ENCODE measurements around the gene NEK6. TPM values are rescaled to one million over a fixed set of nuclear protein-coding genes. Genes with fewer than 3 reads are reported as not detected.

NEK6 gene
- total RNA-seq, 1 donor from 2014 or later: 32.5 TPM

DNA sequence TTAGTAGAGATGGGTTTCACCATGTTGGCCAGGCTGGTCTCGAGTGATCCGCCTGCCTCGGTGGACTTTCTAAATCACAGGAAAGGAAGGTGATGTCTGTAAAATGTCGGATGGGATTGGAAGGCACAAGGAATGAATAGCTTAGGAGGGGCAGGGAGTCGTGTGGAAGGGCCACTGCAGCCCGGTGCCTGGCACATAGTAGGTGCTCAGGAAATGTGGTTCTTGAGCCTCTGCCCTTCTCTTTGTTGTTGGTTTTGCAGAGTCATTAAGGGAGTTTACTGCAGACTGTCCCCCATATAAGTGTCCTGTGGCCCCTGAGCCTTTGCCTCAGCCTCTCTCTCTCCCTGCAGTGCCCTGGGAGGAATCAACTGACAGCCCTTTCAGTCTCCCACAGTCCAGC lies 11.8 kb downstream of the NEK6 start:
- Mint-ChIP-seq H3K27ac (no peak overlapping the region), H3K4me1 (peaks cover 8% of the 10 kb centered on the region), H3K36me3 (ENCODE audit: low read depth) (no peaks in the 10 kb centered on the region), H3K9me3 (no peaks in the 10 kb centered on the region), H3K4me3 (no peak overlapping the region), H3K27me3 (peaks cover 4% of the 10 kb centered on the region)
- intact Hi-C loops (cut with micrococcal nuclease): no loop called here
- no peak for DNase-seq

DNA sequence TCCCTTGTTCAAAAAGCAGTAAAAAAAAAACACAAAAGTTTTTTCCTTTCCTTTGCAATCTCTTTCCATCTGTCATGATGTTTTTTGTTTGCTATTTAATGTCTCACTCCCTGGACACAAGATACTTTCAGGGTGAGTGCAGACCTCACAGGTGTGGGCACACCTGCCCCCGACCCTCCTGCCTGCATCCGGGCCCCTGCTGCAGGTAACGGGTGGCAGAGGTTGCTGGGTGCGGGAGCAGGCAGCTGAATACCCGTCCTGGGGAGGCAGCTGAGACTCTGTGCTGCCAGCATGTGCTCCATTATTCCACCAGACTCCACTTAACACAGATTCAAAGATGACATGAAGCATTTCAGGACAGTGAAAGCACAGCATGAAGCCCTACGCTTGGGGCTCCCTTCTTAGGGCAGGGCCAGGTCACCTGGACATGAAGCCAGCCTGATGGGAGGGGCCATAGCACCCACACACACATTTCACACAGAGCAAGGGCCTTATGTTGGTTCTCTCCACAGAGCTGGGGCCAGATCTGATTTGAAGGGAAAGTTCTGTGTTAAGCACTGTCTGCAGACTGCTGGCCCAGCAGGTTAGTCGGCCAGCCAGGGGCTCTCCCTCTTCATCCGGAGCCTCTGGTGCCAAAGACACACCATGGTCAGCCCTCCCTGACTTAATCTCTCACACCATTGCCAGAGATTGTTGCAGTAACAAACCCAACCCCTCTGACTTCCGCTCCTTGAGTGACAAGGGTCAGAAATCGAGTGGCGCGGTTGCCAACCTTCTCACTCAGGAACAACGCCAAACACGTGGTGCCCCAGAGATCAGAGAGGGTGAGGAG lies 13.0 kb downstream of the NEK6 start:
- Mint-ChIP-seq H3K9me3 (no peaks in the 10 kb centered on the region), H3K4me3 (no peak overlapping the region), H3K27ac (no peak overlapping the region), H3K36me3 (ENCODE audit: low read depth) (no peaks in the 10 kb centered on the region), H3K27me3 (peaks cover 4% of the 10 kb centered on the region), H3K4me1 (peaks cover 5% of the 10 kb centered on the region)
- DNase-seq: no peak
- intact Hi-C loops (cut with micrococcal nuclease): no loop called here

DNA sequence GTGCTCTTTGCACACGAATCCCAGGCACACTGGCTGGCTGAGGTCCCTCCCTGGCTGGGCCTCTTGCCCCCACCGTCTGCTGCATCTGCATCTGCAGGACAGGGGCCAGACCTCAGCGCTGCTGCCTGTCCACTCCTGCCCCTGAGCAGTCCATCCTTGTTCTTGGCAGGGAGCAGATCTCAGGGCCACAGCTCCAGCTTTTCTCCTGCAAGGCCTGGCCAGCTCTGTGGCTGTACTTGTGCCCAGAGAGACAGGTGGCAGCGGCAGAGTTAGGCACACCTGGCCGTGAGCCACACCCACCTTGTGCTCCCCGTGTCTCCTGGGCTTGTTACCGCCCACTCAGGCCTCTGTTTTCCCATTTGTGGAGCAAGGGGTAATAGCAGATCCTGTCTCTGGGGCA lies 13.9 kb downstream of the NEK6 start:
- DNase-seq: no peak
- peaks cover 2% of the 10 kb centered on the region for H3K27me3 Mint-ChIP-seq
- intact Hi-C loops (cut with micrococcal nuclease): no loop called here
- H3K4me1 Mint-ChIP-seq: peaks cover 5% of the 10 kb centered on the region
- no peak overlapping the region for H3K27ac Mint-ChIP-seq
- no peaks in the 10 kb centered on the region for H3K9me3 Mint-ChIP-seq
- no peaks in the 10 kb centered on the region for H3K36me3 Mint-ChIP-seq (ENCODE audit: low read depth)
- no peak overlapping the region for H3K4me3 Mint-ChIP-seq

DNA sequence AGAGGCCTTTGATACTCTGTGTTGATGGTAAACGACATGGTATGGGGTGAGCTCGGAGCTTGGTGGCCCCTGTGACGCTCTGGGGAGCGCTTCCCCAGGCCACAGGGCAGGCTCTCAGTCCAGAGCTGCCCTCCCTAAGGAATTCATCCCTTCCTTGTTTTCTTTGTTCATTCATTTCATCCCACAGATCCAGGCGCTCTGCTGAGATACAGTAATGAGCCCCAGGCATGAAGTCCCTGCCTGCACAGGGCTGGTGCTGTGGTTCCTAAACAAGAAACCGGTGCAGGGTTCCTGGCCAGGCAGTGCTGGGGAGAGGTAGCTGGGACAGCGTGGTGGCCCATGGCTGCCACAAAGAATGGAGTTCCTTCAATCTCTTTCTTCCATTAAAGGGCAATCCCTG lies 14.4 kb downstream of the NEK6 start:
- Mint-ChIP-seq H3K27me3 (no peaks in the 10 kb centered on the region), H3K4me3 (no peak overlapping the region)
- intact Hi-C loops (cut with micrococcal nuclease): no loop called here

DNA sequence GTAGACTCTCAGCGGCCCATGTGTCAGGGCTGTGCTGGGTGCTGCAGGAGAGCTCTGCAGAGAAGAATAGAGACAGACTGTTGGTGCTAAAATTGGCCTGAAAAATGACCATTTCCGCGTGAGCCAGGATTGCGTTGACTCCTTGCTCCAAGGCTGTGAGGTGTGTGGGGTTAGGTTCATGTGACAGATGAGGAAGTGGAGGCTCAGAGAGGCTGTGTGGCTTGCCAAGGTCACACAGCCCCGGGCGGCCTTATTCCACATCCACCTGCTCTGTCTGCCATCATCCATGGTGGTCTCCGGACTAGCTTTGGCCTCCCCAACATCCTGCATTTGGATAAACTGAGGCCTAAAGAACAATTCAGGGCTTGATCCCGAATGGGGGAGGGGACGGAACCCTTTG lies 15.2 kb downstream of the NEK6 start:
- no peak overlapping the region for H3K4me3 Mint-ChIP-seq
- intact Hi-C loops (cut with micrococcal nuclease): no loop called here
- H3K36me3 Mint-ChIP-seq (ENCODE audit: low read depth): no peaks in the 10 kb centered on the region
- H3K9me3 Mint-ChIP-seq: no peaks in the 10 kb centered on the region
- H3K4me1 Mint-ChIP-seq: no peaks in the 10 kb centered on the region
- H3K27ac Mint-ChIP-seq: no peak overlapping the region
- no peak for DNase-seq
- H3K27me3 Mint-ChIP-seq: no peaks in the 10 kb centered on the region

More for the DNA sequence above, 14.4 kb downstream of the NEK6 start:
- Mint-ChIP-seq H3K9me3 (no peaks in the 10 kb centered on the region), H3K36me3 (ENCODE audit: low read depth) (no peaks in the 10 kb centered on the region), H3K27ac (no peak overlapping the region), H3K4me1 (peaks cover 3% of the 10 kb centered on the region)
- DNase-seq: no peak

DNA sequence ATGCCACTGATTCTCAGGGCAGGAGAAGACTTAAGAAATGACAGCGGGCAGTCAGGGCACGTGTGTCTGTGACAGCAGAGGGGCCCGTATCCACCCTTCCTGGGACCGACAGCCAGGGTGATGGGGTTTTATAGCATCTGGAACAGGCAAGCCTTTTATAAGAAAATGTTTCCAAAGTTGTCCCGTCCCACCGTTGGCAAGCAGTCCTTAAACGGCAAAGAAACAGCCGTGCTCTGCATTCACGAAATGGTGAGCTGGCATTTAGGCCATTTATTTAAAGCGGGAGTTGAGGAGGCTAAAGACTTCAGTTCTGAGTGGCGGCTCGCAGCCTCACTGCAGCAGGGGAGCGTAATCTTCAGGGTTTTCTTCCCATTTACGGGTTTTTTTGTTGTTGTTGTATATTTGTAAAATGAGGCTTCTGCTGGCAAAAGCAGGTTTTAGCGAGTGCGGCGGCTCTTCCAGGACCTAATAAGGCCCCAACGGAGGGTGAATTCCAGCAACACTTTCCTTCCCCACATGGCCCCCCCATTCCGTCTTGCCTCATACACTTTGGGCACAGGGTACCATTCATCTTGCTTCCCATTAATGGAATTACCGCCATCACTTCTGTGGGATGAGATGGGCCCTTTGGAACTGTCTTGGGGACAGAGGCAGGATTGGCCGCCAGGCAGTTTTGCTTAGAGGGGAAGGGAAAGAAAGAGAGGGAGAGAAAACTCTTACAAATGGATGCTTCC lies 15.8 kb downstream of the NEK6 start:
- no peak overlapping the region for H3K4me3 Mint-ChIP-seq
- H3K4me1 Mint-ChIP-seq: no peaks in the 10 kb centered on the region
- H3K27me3 Mint-ChIP-seq: no peaks in the 10 kb centered on the region
- no peaks in the 10 kb centered on the region for H3K9me3 Mint-ChIP-seq
- H3K36me3 Mint-ChIP-seq (ENCODE audit: low read depth): no peaks in the 10 kb centered on the region
- intact Hi-C loops (cut with micrococcal nuclease): no loop called here
- H3K27ac Mint-ChIP-seq: no peak overlapping the region
- DNase-seq: no peak

DNA sequence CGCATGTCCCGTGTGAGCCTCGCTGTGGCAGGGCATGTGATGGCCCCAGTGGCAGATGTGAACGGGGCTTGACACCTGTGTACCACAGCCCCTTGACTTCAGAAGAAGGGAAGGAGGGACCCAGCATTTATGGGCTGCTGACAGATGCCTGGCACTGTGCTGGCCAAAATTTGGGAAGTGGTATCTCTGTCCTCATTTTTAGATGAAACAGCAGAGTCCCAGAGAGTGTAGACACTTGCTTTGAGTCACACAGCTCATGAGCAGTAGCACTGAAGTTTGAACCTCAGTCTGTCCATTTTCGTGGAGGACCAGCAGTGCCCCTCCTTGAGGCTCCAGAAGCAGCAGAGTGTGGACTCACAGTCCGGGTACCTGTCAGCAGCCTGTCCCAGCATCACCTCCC lies 16.5 kb downstream of the NEK6 start:
- Mint-ChIP-seq H3K27ac (no peak overlapping the region), H3K4me1 (no peaks in the 10 kb centered on the region), H3K27me3 (no peaks in the 10 kb centered on the region), H3K9me3 (no peaks in the 10 kb centered on the region), H3K4me3 (no peak overlapping the region), H3K36me3 (ENCODE audit: low read depth) (no peaks in the 10 kb centered on the region)
- DNase-seq: no peak
- intact Hi-C loops (cut with micrococcal nuclease): no loop called here

DNA sequence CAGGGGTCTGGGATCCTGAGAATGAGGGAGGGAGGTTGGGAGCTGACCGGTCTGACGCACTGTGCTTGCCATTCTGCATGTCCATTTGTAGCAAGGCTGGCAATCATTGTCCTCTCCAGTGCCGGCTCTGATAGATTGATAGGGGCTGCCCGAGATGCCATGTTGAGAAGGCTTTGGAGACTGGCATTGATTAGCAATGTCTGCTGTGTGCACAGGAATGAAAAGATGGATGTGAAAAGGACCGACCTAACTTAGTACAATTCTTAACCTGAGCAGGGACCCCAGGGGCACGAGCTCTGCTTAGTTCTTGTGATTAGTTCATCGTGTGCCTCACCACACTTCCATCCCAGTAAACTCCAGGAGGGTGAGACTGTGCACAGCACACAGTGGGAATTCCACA lies 17.0 kb downstream of the NEK6 start:
- Mint-ChIP-seq H3K36me3 (ENCODE audit: low read depth) (no peaks in the 10 kb centered on the region), H3K4me1 (no peaks in the 10 kb centered on the region)
- intact Hi-C loops (cut with micrococcal nuclease): no loop called here

DNA sequence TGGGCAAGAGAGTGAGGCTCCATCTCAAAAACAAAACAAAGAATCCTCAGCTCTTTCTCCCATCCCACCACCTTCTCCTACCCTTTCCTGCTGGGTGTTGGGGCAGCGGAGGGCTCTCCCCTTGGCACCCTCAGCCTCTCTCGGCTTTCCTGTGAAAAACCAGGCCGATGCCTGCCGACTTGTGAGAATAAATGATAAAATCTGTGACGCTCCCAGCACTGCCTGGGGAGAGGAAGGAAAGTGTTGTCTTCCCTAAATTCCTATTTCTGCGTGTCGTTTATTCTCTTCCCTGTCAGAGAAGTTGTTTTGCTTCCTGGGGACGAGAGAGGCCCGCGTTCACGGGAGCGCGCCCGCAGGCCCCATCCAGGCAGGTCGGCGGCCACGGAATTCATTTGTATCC lies 19.7 kb downstream of the NEK6 start:
- H3K9me3 Mint-ChIP-seq: no peaks in the 10 kb centered on the region
- H3K4me1 Mint-ChIP-seq: peaks cover 2% of the 10 kb centered on the region
- H3K36me3 Mint-ChIP-seq (ENCODE audit: low read depth): no peaks in the 10 kb centered on the region
- DNase-seq: no peak
- H3K27me3 Mint-ChIP-seq: no peaks in the 10 kb centered on the region
- H3K27ac Mint-ChIP-seq: no peak overlapping the region
- intact Hi-C loops (cut with micrococcal nuclease): no loop called here
- H3K4me3 Mint-ChIP-seq: no peak overlapping the region

More for the DNA sequence above, 17.0 kb downstream of the NEK6 start:
- Mint-ChIP-seq H3K9me3 (no peaks in the 10 kb centered on the region), H3K27ac (no peak overlapping the region), H3K4me3 (no peak overlapping the region), H3K27me3 (no peaks in the 10 kb centered on the region)
- no peak for DNase-seq

DNA sequence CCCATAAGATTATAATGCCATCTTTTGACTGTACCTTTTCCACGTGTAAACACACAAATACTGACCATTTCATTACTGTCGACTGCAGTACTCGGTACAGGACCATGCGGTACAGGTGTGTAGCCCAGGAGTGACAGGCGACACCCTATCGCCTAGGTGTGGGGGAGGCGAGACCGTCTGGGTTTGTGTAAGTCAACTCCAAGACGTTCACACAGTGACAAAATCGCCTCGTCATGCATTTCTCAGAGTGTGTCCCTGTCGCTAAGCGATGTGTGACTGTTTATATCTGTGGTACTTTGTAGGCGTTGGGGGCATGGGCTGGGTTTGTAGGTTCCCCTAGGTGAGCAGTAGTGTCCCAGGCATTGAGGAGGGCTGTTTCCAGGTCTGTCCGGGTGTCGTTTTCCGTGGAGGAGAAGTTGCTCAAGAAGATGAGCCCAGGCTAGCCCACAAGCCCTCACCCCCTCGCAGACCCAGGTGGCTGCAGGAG lies 20.3 kb downstream of the NEK6 start:
- H3K9me3 Mint-ChIP-seq: no peaks in the 10 kb centered on the region
- H3K4me3 Mint-ChIP-seq: no peak overlapping the region
- H3K27ac Mint-ChIP-seq: no peak overlapping the region
- H3K36me3 Mint-ChIP-seq (ENCODE audit: low read depth): no peaks in the 10 kb centered on the region
- no peaks in the 10 kb centered on the region for H3K27me3 Mint-ChIP-seq
- DNase-seq: no peak
- H3K4me1 Mint-ChIP-seq: peaks cover 2% of the 10 kb centered on the region
- intact Hi-C loops (cut with micrococcal nuclease): no loop called here

DNA sequence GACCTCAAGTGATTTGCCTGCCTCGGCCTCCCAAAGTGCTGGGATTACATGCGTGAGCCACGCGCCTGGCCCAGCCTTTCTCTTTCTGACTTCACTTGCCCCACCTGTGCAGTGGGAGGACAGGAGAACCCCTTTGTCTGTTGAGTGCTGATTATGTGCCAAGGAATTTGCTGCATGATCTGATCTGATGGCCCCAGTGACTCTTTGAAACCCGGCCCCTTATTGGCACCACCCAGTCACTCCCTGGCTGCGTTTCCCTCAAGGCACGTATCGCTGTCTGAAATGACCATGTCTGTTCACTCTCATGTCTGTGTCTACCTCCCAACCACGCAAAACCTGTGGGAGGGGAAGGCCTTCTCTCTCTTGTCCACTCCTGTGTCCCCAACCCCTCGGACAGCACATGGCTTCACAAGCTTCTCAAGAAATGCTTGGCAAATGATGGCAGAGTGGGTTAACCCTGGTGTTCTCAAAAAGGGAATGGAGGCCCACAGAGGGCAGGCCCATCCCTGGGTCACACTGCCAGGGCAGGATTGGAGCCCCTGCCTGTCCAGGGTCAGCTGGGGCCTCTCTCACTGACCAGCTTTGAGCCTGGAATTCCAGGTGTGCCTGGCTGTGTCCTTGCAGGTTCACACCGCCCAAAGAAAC lies 21.9 kb downstream of the NEK6 start:
- Mint-ChIP-seq H3K4me3 (no peak overlapping the region), H3K27ac (no peak overlapping the region), H3K27me3 (no peaks in the 10 kb centered on the region), H3K36me3 (ENCODE audit: low read depth) (no peaks in the 10 kb centered on the region), H3K4me1 (peaks cover 2% of the 10 kb centered on the region), H3K9me3 (no peaks in the 10 kb centered on the region)
- intact Hi-C loops (cut with micrococcal nuclease): no loop called here
- no peak for DNase-seq

DNA sequence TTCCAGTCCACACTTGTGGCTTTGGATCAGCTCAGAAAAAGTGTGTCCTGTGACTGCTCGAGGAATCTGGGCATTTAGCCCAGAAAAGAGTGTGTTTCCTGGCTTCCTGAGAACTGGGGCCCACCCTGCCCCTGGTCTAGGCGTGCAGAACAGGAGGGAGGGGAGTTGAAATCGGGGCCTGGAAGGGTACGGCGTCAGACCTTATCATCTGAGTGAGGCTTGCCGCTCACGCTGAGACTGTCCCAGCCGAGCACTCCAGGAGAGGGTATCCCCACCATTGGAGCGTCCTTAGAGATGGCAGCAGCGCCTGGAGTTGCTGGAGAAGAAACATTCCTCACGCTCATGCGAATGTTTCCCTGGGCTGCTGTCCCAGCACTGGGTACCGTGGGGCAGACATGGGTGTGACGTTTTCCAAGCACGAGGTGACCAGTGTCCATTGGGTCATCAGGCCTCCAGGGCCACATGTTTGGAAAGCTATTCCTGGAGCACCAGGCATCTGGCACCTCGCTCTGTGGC lies 22.5 kb downstream of the NEK6 start:
- intact Hi-C loops (cut with micrococcal nuclease): no loop called here
- peaks cover 3% of the 10 kb centered on the region for H3K4me1 Mint-ChIP-seq
- H3K27ac Mint-ChIP-seq: no peak overlapping the region
- no peaks in the 10 kb centered on the region for H3K9me3 Mint-ChIP-seq
- no peak overlapping the region for H3K4me3 Mint-ChIP-seq
- DNase-seq: no peak
- H3K27me3 Mint-ChIP-seq: no peaks in the 10 kb centered on the region
- H3K36me3 Mint-ChIP-seq (ENCODE audit: low read depth): no peaks in the 10 kb centered on the region

DNA sequence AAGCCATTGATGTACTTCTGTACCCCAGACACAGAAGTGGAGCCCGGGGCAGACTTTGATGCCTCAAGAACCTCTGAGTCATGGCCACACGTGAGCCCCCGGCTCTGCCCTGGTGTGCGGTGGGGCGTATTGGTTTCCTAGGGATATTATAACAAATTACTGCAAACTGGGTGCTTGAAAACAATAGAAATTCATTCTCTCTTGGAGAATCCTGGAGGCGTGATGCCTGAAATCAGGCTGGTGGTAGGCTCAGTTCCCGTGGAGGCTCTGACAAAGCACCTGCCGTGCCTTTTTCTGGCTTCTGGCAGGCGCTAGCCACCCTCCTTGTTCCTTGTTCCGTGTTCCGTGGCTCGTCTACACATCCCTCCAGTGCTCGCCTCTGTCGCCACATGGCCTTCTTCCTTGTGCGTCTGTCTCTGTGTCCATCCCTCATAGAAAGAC lies 24.2 kb downstream of the NEK6 start:
- peaks cover 18% of the 10 kb centered on the region for H3K4me1 Mint-ChIP-seq
- H3K9me3 Mint-ChIP-seq: no peaks in the 10 kb centered on the region
- H3K4me3 Mint-ChIP-seq: no peak overlapping the region
- no peak for DNase-seq
- no peaks in the 10 kb centered on the region for H3K36me3 Mint-ChIP-seq (ENCODE audit: low read depth)
- H3K27me3 Mint-ChIP-seq: no peaks in the 10 kb centered on the region
- H3K27ac Mint-ChIP-seq: no peak overlapping the region
- intact Hi-C loops (cut with micrococcal nuclease): no loop called here
